ENCODE results near the gene C6orf89. TPM values are rescaled to one million over a fixed set of nuclear protein-coding genes. Genes with fewer than 3 reads are reported as not detected.
A peak's percentile ranks its signal among the peaks of the same experiment; 100 is the strongest.

C6orf89 gene
- 10 to 100 TPM; 40.0 to 41.1 TPM for total RNA-seq

- peak; percentile 99 for DNase-seq
- peak; percentile 100 for ATAC-seq
- no peaks in the 10 kb centered on the region for H3K27me3 Mint-ChIP-seq (ENCODE audit: low read depth)
- no peaks in the 10 kb centered on the region for H3K9me3 Mint-ChIP-seq (ENCODE audit: insufficient read depth)
- peak within 1 kb of the TSS; percentile 87 for H3K27ac Mint-ChIP-seq
- CTCF ChIA-PET: interaction anchor here (0.5 to 9.8 kb wide), 44 partner anchors 10 to 1311 kb away, joined by 3 to 176 read pairs (median 5); partner anchors contain the start of genes FGD2, MTCH1, PI16 and PPIL1
- H3K4me3 Mint-ChIP-seq: peak within 1 kb of the TSS; percentile 91
- peaks cover 8% of the 10 kb centered on the region for H3K36me3 Mint-ChIP-seq (ENCODE audit: low read depth)
- peaks cover 35% of the 10 kb centered on the region for H3K4me1 Mint-ChIP-seq (ENCODE audit: low read depth)
- POLR2A ChIA-PET: interaction anchor here (0.6 to 3.0 kb wide), 11 partner anchors 11 to 132 kb away, joined by 3 to 35 read pairs (median 4); partner anchors contain the start of genes MTCH1 and PPIL1
Measured at GRCh38 chr6:36885461-36886401, at the start of gene C6orf89. Gene C6orf89 (plus strand): TSS chr6:36885952. CDS start chr6:36899445, 13,493 bp downstream.

- ATAC-seq (no peak), DNase-seq (no peak)
- peaks cover 17% of the 10 kb centered on the region for H3K4me1 Mint-ChIP-seq (ENCODE audit: low read depth)
- no peaks in the 10 kb centered on the region for H3K36me3 Mint-ChIP-seq (ENCODE audit: low read depth)
- H3K4me3 Mint-ChIP-seq: no peak overlapping the region
- H3K27ac Mint-ChIP-seq: no peak overlapping the region
- H3K9me3 Mint-ChIP-seq (ENCODE audit: insufficient read depth): no peaks in the 10 kb centered on the region
- CTCF ChIA-PET: interaction anchor here (2.0 to 2.3 kb wide), 3 partner anchors 11 to 182 kb away, joined by 7 to 10 read pairs (median 7); no protein-coding TSS in a partner anchor
- POLR2A ChIA-PET: no interaction called here
- peaks cover 45% of the 10 kb centered on the region for H3K27me3 Mint-ChIP-seq (ENCODE audit: low read depth)
Measured at GRCh38 chr6:36836111-36837021, 49.4 kb upstream of the C6orf89 start.

GRCh38 chr6:36837022-36837339 is 48.8 kb upstream of the C6orf89 start:
- Mint-ChIP-seq H3K27ac (no peak overlapping the region), H3K27me3 (ENCODE audit: low read depth) (peaks cover 45% of the 10 kb centered on the region), H3K9me3 (ENCODE audit: insufficient read depth) (no peaks in the 10 kb centered on the region), H3K4me1 (ENCODE audit: low read depth) (peaks cover 17% of the 10 kb centered on the region), H3K4me3 (no peak overlapping the region), H3K36me3 (ENCODE audit: low read depth) (no peaks in the 10 kb centered on the region)
- CTCF ChIA-PET: interaction anchor here (1.0 to 2.3 kb wide), 5 partner anchors 13 to 181 kb away, joined by 3 to 10 read pairs (median 4); no protein-coding TSS in a partner anchor
- POLR2A ChIA-PET: no interaction called here
- DNase-seq: no peak
- no peak for ATAC-seq

- no peak overlapping the region for H3K27ac Mint-ChIP-seq
- ATAC-seq (no peak), DNase-seq (no peak)
- CTCF ChIA-PET: interaction anchor here (1.0 to 2.0 kb wide), 4 partner anchors 12 to 71 kb away, joined by 3 to 10 read pairs (median 4); no protein-coding TSS in a partner anchor
- no peak overlapping the region for H3K4me3 Mint-ChIP-seq
- POLR2A ChIA-PET: no interaction called here
- H3K9me3 Mint-ChIP-seq (ENCODE audit: insufficient read depth): no peaks in the 10 kb centered on the region
- peaks cover 45% of the 10 kb centered on the region for H3K27me3 Mint-ChIP-seq (ENCODE audit: low read depth)
- H3K4me1 Mint-ChIP-seq (ENCODE audit: low read depth): peaks cover 17% of the 10 kb centered on the region
- no peaks in the 10 kb centered on the region for H3K36me3 Mint-ChIP-seq (ENCODE audit: low read depth)
Measured at GRCh38 chr6:36837686-36838085, 48.1 kb upstream of the C6orf89 start.

GRCh38 chr6:36838896-36839748 is 46.6 kb upstream of the C6orf89 start, which contains the start of gene CPNE5:
Gene CPNE5 (minus strand): TSS chr6:36839444. CDS start chr6:36839377, 67 bp downstream.
- Mint-ChIP-seq H3K4me3 (peak within 1 kb of the TSS; percentile 61), H3K4me1 (ENCODE audit: low read depth) (peaks cover 17% of the 10 kb centered on the region), H3K9me3 (ENCODE audit: insufficient read depth) (no peaks in the 10 kb centered on the region), H3K27ac (no peak within 1 kb of the TSS), H3K27me3 (ENCODE audit: low read depth) (peaks cover 45% of the 10 kb centered on the region), H3K36me3 (ENCODE audit: low read depth) (no peaks in the 10 kb centered on the region)
- DNase-seq (no peak), ATAC-seq (no peak)
- ChIA-PET POLR2A (no interaction called here), CTCF (interaction anchor here (2.0 kb wide), 1 partner anchor 11 kb away, joined by 10 read pairs; no protein-coding TSS in a partner anchor)

GRCh38 chr6:36839749-36840431 is 45.9 kb upstream of the C6orf89 start:
- no peak overlapping the region for H3K27ac Mint-ChIP-seq

GRCh38 chr6:36840432-36841403 is 45.0 kb upstream of the C6orf89 start:
- POLR2A ChIA-PET: no interaction called here
- no peak overlapping the region for H3K27ac Mint-ChIP-seq

More at GRCh38 chr6:36839749-36840431, 45.9 kb upstream of the C6orf89 start:
- H3K4me1 Mint-ChIP-seq (ENCODE audit: low read depth): peaks cover 17% of the 10 kb centered on the region
- no peaks in the 10 kb centered on the region for H3K36me3 Mint-ChIP-seq (ENCODE audit: low read depth)
- peaks cover 44% of the 10 kb centered on the region for H3K27me3 Mint-ChIP-seq (ENCODE audit: low read depth)
- no peaks in the 10 kb centered on the region for H3K9me3 Mint-ChIP-seq (ENCODE audit: insufficient read depth)
- H3K4me3 Mint-ChIP-seq: peak overlapping the region; percentile 61
- ATAC-seq (peak; percentile 78), DNase-seq (peak; percentile 43)
- CTCF ChIA-PET: interaction anchor here (1.6 to 1.7 kb wide), 2 partner anchors 10 to 11 kb away, joined by 5 to 7 read pairs; no protein-coding TSS in a partner anchor
- POLR2A ChIA-PET: no interaction called here

GRCh38 chr6:36841756-36842155 is 44.0 kb upstream of the C6orf89 start:
- Mint-ChIP-seq H3K9me3 (ENCODE audit: insufficient read depth) (no peaks in the 10 kb centered on the region), H3K36me3 (ENCODE audit: low read depth) (no peaks in the 10 kb centered on the region), H3K27ac (no peak overlapping the region), H3K4me1 (ENCODE audit: low read depth) (peaks cover 14% of the 10 kb centered on the region), H3K4me3 (no peak overlapping the region), H3K27me3 (ENCODE audit: low read depth) (peaks cover 35% of the 10 kb centered on the region)
- no peak for ATAC-seq
- ChIA-PET POLR2A (no interaction called here), CTCF (interaction anchor here (1.3 to 1.7 kb wide), 3 partner anchors 8 to 11 kb away, joined by 3 to 7 read pairs (median 5); no protein-coding TSS in a partner anchor)
- DNase-seq: no peak

More at GRCh38 chr6:36840432-36841403, 45.0 kb upstream of the C6orf89 start:
- Mint-ChIP-seq H3K27me3 (ENCODE audit: low read depth) (peaks cover 39% of the 10 kb centered on the region), H3K4me1 (ENCODE audit: low read depth) (peaks cover 17% of the 10 kb centered on the region), H3K4me3 (peak overlapping the region; percentile 61), H3K9me3 (ENCODE audit: insufficient read depth) (no peaks in the 10 kb centered on the region), H3K36me3 (ENCODE audit: low read depth) (no peaks in the 10 kb centered on the region)
- CTCF ChIA-PET: interaction anchor here (1.6 to 1.7 kb wide), 2 partner anchors 9 to 10 kb away, joined by 5 to 7 read pairs; no protein-coding TSS in a partner anchor
- peak; percentile 33 for DNase-seq
- peak; percentile 39 for ATAC-seq

- ATAC-seq: no peak
- H3K27ac Mint-ChIP-seq: no peak overlapping the region
- peaks cover 22% of the 10 kb centered on the region for H3K27me3 Mint-ChIP-seq (ENCODE audit: low read depth)
- no peak for DNase-seq
- POLR2A ChIA-PET: no interaction called here
- no peaks in the 10 kb centered on the region for H3K9me3 Mint-ChIP-seq (ENCODE audit: insufficient read depth)
- no peaks in the 10 kb centered on the region for H3K36me3 Mint-ChIP-seq (ENCODE audit: low read depth)
- H3K4me3 Mint-ChIP-seq: no peak overlapping the region
- H3K4me1 Mint-ChIP-seq (ENCODE audit: low read depth): peaks cover 14% of the 10 kb centered on the region
- CTCF ChIA-PET: interaction anchor here (1.3 kb wide), 1 partner anchor 10 kb away, joined by 3 read pairs; no protein-coding TSS in a partner anchor
Measured at GRCh38 chr6:36843170-36843569, 42.6 kb upstream of the C6orf89 start.

Measured in activated CD8-positive, alpha-beta T cell treated with anti-CD3 and anti-CD28 coated beads, Interleukin-2, amount 10 ng/mL, durations not matched to agents 7 days and 5 days (primary cell).